ENCODE measurements around the gene C12orf57. TPM values are rescaled to one million over a fixed set of nuclear protein-coding genes. Genes with fewer than 3 reads are reported as not detected.

C12orf57 gene
- total RNA-seq, 4 donors from 2014 or later: 259 to 2,496 (median 1,289) TPM

DNA sequence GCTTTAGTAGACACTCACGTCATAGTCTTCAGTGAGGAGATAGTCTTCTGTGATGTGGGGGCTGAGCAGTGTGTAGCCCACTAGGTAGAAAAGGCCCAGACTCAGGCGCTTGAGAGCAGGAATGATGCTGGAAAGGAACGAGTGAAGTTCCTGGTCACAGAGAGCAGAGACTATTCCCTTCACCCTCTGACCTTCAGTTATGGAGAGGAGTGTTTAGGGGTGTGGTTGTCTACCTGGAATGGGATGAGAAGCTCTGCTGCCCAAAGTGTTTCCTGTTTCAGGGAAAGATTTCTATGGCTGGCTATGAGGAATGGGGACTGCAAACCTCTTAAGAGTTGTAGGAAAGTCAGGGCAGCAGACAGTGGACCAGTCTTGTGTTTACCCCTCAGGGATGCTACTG is 35.6 kb downstream of the C12orf57 start:
- DNase-seq: no peak
- H3K4me1 ChIP-seq: no peaks in the 10 kb centered on the region
- H3K27me3 ChIP-seq: no peaks in the 10 kb centered on the region
- H3K27ac ChIP-seq: no peak overlapping the region
- H3K9me3 ChIP-seq: no peaks in the 10 kb centered on the region
- TF ChIP-seq, protein P1, sequence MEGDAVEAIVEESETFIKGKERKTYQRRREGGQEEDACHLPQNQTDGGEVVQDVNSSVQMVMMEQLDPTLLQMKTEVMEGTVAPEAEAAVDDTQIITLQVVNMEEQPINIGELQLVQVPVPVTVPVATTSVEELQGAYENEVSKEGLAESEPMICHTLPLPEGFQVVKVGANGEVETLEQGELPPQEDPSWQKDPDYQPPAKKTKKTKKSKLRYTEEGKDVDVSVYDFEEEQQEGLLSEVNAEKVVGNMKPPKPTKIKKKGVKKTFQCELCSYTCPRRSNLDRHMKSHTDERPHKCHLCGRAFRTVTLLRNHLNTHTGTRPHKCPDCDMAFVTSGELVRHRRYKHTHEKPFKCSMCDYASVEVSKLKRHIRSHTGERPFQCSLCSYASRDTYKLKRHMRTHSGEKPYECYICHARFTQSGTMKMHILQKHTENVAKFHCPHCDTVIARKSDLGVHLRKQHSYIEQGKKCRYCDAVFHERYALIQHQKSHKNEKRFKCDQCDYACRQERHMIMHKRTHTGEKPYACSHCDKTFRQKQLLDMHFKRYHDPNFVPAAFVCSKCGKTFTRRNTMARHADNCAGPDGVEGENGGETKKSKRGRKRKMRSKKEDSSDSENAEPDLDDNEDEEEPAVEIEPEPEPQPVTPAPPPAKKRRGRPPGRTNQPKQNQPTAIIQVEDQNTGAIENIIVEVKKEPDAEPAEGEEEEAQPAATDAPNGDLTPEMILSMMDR (IDR thresholded peaks at IDR 0.05): no peak
- no peak for TF ChIP-seq POLR2A (IDR thresholded peaks at IDR 0.05)
- intact Hi-C loops (cut with DNase I; ENCODE audit: low total_unique reads): no loop called here
- no peaks in the 10 kb centered on the region for H3K36me3 ChIP-seq
- H3K4me3 ChIP-seq: no peak overlapping the region

DNA sequence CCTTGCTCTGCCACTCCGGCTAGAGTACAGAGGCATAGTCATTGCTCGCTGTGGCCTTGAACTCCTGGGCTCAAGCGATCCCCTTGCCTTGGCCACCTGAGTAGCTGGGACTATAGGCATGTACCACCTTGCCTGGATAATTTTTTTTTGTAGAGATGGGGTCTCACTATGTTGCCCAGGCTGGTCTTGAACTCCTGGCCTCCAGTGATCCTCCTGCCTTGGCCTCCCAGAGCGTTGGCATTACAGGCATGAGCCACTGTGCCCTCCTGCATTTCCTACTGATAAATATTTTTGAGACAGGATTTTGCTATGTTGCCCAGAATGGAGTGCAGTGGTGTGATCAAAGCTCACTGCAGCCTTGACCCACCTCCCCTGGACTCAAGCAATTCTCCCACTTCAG is 36.3 kb downstream of the C12orf57 start:
- H3K4me3 ChIP-seq: no peak overlapping the region
- no peaks in the 10 kb centered on the region for H3K27me3 ChIP-seq
- DNase-seq: no peak
- no peaks in the 10 kb centered on the region for H3K4me1 ChIP-seq
- intact Hi-C loops (cut with DNase I; ENCODE audit: low total_unique reads): no loop called here
- H3K36me3 ChIP-seq: no peaks in the 10 kb centered on the region
- no peak overlapping the region for H3K27ac ChIP-seq
- TF ChIP-seq, protein P1 (IDR thresholded peaks at IDR 0.05): no peak
- no peak for TF ChIP-seq POLR2A (IDR thresholded peaks at IDR 0.05)
- no peaks in the 10 kb centered on the region for H3K9me3 ChIP-seq

DNA sequence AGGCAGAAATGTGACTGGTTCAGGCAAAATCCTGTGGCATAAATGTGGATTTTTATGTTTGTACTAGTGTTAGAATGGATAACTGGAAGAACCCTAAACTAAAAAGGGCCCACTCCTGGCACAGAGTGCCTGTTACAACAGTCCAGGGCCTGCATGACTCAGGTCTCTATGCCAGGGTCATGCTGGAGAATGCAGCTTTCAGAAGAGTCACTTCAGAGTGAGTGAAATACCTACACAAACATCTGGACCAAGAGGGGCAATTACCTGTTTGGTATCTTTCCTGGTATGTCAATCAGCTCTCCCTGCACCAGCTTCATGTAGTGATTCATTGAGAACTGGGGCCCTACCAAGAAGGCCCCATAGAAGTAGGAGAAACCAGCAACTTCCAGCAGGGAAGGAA is 36.9 kb downstream of the C12orf57 start:
- TF ChIP-seq POLR2A (IDR thresholded peaks at IDR 0.05): no peak
- TF ChIP-seq, protein P1 (IDR thresholded peaks at IDR 0.05): no peak
- no peak for DNase-seq
- intact Hi-C loops (cut with DNase I; ENCODE audit: low total_unique reads): no loop called here
- no peaks in the 10 kb centered on the region for H3K36me3 ChIP-seq
- no peak overlapping the region for H3K27ac ChIP-seq
- no peaks in the 10 kb centered on the region for H3K27me3 ChIP-seq
- H3K9me3 ChIP-seq: no peaks in the 10 kb centered on the region
- H3K4me3 ChIP-seq: no peak overlapping the region
- H3K4me1 ChIP-seq: no peaks in the 10 kb centered on the region

DNA sequence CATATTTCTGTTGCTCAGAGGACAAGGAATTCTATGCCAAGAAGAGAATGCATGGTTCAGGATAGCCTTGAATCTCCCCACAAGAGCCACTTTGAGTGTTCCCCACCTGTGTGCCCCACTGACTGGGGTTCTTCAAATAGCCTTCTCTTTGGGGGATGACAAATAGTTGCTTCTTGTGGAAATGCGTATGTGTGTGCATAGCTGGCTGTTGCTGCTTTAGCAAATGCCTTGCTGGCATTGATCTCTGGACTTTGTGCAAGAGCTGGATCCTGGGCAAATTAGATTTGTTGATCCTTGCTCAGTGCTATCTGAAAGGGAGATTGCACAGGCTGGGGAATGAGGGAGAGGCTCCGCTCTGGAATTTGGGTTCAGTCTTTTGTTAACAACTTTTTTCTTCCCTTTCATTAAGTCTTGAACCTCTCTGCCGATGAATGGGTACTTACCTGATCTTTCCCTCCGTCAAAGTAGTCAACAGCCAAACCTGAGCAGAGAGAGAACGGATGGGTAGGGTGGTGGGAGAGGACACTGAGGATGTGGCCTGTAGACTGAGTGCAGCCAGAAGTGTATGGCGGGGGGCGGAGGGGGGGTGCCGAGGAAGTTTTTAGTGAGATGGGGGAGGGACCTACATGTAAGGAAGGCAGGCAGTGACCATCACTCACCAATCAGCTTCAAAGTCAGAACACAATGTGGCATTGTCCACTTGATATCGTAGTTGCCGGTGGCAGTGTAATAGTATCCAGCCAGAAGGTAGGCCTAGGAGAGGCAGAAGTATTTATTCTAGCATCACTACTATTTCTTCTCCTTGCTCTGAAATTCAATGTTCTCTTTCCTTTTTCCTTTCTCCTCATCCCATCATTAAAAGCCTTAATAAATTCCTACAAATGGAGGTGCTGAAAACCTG is 37.6 kb downstream of the C12orf57 start:
- Histone ChIP-seq H3K9me3 (no peaks in the 10 kb centered on the region), H3K27me3 (no peaks in the 10 kb centered on the region), H3K36me3 (no peaks in the 10 kb centered on the region), H3K4me1 (no peaks in the 10 kb centered on the region), H3K27ac (no peak overlapping the region), H3K4me3 (no peak overlapping the region)
- no peak for DNase-seq
- TF ChIP-seq, protein P1 (IDR thresholded peaks at IDR 0.05): no peak
- no peak for TF ChIP-seq POLR2A (IDR thresholded peaks at IDR 0.05)
- intact Hi-C loops (cut with DNase I; ENCODE audit: low total_unique reads): no loop called here

DNA sequence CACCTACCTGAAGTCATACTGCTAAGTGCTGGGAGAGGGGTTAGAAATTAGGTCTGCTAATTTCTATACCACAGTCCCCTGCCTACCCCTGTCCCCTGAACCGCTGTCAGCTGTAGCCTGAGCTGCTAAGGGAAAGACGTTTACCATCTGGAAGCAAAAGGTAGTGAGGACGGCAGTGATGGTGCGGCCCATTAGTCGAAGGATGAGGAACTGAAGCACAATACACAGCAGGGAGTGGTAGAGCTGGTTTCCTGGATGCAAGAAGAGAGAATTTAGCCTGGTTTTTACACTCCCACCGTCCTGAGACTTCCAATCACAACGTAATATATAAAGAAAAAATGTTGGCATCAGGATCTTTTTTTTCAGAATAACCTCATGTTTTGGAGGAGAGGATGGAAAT is 38.7 kb downstream of the C12orf57 start:
- H3K4me3 ChIP-seq: no peak overlapping the region
- no peak for DNase-seq
- TF ChIP-seq POLR2A (IDR thresholded peaks at IDR 0.05): no peak
- TF ChIP-seq, protein P1 (IDR thresholded peaks at IDR 0.05): no peak
- no peaks in the 10 kb centered on the region for H3K36me3 ChIP-seq
- H3K4me1 ChIP-seq: no peaks in the 10 kb centered on the region
- no peak overlapping the region for H3K27ac ChIP-seq
- no peaks in the 10 kb centered on the region for H3K9me3 ChIP-seq
- no peaks in the 10 kb centered on the region for H3K27me3 ChIP-seq
- intact Hi-C loops (cut with DNase I; ENCODE audit: low total_unique reads): no loop called here
